Left lung (tissue), 10 donors: ENCODE data around the gene PHLDB2. TPM values are rescaled to one million over a fixed set of nuclear protein-coding genes. Genes with fewer than 3 reads are reported as not detected.

Experiments used
- ATAC-seq: fragments of 200-7000 bp; cut with Tn5 transposase; one replicate; pipeline ENCODE4 v1.9.1; 2020; ENCODE audit warnings: moderate library complexity
- DNase-seq, 4 donors: peaks; one replicate each; pipeline ENCODE4 v3.0.0-alpha.2; 2013 to 2020
- H3K27ac ChIP-seq, 2 donors: fragments of 200-600 bp; sonication (generic) in 1 of 2; one replicate each; pipeline versions ENCODE4 v1.5.0 to v1.8.0; 2020 to 2021
- H3K27me3 ChIP-seq, 2 donors: fragments of 200-600 bp; sonication (generic) in 1 of 2; one replicate each; pipeline versions ENCODE4 v1.5.0 to v1.8.0; 2020 to 2021
- H3K36me3 ChIP-seq, 2 donors: fragments of 200-600 bp; sonication (generic) in 1 of 2; one replicate each; pipeline versions ENCODE4 v1.5.0 to v1.8.0; 2020 to 2021
- H3K4me1 ChIP-seq, 2 donors: fragments of 200-600 bp; one replicate each; pipeline ENCODE4 v1.8.0; 2021
- H3K4me3 ChIP-seq, 2 donors: fragments of 200-600 bp; sonication (generic) in 1 of 2; one replicate each; pipeline versions ENCODE4 v1.5.0 to v1.8.0; 2020 to 2021; ENCODE audit warnings: mild to moderate bottlenecking in 1 of 2
- H3K9me3 ChIP-seq, 2 donors: fragments of 200-600 bp; sonication (generic) in 1 of 2; one replicate each; pipeline versions ENCODE4 v1.5.0 to v1.8.0; 2020 to 2021
- intact Hi-C, 2 donors: fragments of 100-400 bp; cut with DNase I; formaldehyde crosslinking; loops; one replicate each; pipeline versions ENCODE4 v1.11.2 to v1.14.2; 2022
- polyA plus RNA-seq, 6 donors: library from polyadenylated mRNA; unstranded; fragments of 120-200 nt; gene quantifications; one replicate each; pipeline ENCODE4 v1.2.1, GENCODE V29; 2013; ENCODE audit not compliant: insufficient read length in 6 of 6
- total RNA-seq, 2 donors: library from RNA; stranded (reverse); fragmentation: NEBNext Ultra II Directional; extraction: Animal tissue kit (Norgen Biotek cat#: 25700); gene quantifications; one replicate each; pipeline ENCODE4 v1.2.1, GENCODE V29; 2021
- TF ChIP-seq, protein P1 (sequence below), 2 donors: fragments of 200-600 bp; sonication (generic) in 1 of 2; IDR thresholded peaks; one replicate each; pipeline versions ENCODE4 v1.5.0 to v1.8.0; 2021; ENCODE audit warnings: antibody characterized with exemption in 2 of 2
- donor health status: DM: no; HTN: yes; CAD: no.
- donor health status: DM: no; HTN: no; CAD: no.

Gene PHLDB2
- total and polyA plus RNA-seq, 8 donors = 38.0 to 71.0 (median 51.7) TPM

DNA sequence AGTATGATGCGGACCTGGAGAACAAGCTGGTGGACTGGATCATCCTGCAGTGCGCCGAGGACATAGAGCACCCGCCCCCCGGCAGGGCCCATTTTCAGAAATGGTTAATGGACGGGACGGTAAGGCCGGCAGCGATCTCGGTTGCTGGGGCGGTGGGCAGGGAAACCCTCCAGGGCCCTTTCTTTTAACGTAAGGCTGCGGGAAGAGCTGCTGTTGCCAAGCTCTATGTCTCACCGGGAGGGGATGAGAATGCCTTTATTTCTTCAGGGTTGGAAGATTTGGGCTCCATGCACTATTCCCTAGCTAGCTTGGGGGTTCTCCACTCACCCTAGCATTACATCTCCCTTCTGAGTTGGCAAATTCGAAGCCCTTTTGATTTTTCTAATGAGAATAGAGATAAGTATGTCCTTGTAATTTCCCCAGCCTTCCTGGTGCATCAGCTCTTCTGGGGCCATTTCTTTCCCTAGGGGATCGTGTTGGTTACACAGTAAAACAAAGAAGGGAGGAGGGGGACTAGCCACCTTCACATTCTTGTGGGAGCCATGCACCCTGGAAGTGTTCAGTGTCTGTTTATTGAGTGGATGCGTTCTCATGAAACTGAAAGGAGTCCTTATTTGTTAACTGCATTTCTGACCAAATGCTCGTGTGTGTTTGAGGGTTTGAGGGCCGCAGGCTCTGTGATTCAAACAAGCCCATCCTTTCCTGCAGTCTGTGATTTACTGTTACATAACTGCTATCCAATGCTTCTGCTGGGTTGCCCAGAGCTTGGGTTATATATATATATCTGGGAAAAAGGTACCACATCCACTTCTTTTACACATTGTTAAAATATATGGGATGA lies 140.6 kb downstream of the PHLDB2 start:
- ATAC-seq = no peak
- no peaks in the 10 kb centered on the region for H3K36me3 ChIP-seq
- no peak for DNase-seq
- intact Hi-C loops = no loop called here
- H3K27ac ChIP-seq = no peak overlapping the region
- H3K27me3 ChIP-seq = peaks cover 5 to 33% of the 10 kb centered on the region in 2 donors
- peaks cover 0 to 12% of the 10 kb centered on the region in 2 donors for H3K4me1 ChIP-seq
- TF ChIP-seq, protein P1, sequence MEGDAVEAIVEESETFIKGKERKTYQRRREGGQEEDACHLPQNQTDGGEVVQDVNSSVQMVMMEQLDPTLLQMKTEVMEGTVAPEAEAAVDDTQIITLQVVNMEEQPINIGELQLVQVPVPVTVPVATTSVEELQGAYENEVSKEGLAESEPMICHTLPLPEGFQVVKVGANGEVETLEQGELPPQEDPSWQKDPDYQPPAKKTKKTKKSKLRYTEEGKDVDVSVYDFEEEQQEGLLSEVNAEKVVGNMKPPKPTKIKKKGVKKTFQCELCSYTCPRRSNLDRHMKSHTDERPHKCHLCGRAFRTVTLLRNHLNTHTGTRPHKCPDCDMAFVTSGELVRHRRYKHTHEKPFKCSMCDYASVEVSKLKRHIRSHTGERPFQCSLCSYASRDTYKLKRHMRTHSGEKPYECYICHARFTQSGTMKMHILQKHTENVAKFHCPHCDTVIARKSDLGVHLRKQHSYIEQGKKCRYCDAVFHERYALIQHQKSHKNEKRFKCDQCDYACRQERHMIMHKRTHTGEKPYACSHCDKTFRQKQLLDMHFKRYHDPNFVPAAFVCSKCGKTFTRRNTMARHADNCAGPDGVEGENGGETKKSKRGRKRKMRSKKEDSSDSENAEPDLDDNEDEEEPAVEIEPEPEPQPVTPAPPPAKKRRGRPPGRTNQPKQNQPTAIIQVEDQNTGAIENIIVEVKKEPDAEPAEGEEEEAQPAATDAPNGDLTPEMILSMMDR (IDR thresholded peaks at IDR 0.05) = no peak
- H3K4me3 ChIP-seq = peak overlapping the region in 1 of 2 donors; percentile 22
- no peaks in the 10 kb centered on the region for H3K9me3 ChIP-seq

DNA sequence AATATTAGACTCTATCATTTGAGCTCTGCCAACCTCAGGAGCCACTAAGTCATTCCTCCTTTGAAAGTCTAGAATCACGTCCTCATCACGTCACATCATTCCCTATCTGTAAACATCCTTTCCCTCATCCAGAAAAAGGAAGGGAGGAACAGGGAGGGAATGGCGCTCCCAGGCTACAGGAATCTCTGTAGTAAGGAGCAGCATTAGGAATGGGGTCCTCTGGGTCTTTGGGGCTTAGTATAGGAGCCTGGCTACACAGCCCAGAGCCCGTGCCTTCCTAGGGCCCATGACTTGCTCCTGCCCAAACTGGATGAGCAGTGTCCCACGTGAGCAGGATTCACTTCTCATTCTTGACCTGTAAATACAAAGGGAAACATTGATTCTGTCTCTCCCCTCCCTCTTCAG lies 141.3 kb downstream of the PHLDB2 start:
- intact Hi-C loops = no loop called here
- peaks cover 5 to 33% of the 10 kb centered on the region in 2 donors for H3K27me3 ChIP-seq

GRCh38 chr3:112000966-112001365 lies 141.9 kb downstream of the PHLDB2 start:
- Histone ChIP-seq H3K4me1 (peaks cover 0 to 12% of the 10 kb centered on the region in 2 donors), H3K27ac (no peak overlapping the region), H3K27me3 (peaks cover 5 to 33% of the 10 kb centered on the region in 2 donors), H3K36me3 (no peaks in the 10 kb centered on the region), H3K9me3 (no peaks in the 10 kb centered on the region), H3K4me3 (no peak overlapping the region)
- TF ChIP-seq, protein P1 (IDR thresholded peaks at IDR 0.05) = no peak
- DNase-seq (no peak), ATAC-seq (no peak)
- intact Hi-C loops = no loop called here

More for the DNA sequence above, 141.3 kb downstream of the PHLDB2 start:
- no peaks in the 10 kb centered on the region for H3K9me3 ChIP-seq
- TF ChIP-seq, protein P1 (IDR thresholded peaks at IDR 0.05) = no peak
- peaks cover 0 to 12% of the 10 kb centered on the region in 2 donors for H3K4me1 ChIP-seq
- ATAC-seq = no peak
- H3K36me3 ChIP-seq = no peaks in the 10 kb centered on the region
- DNase-seq = no peak
- no peak overlapping the region for H3K4me3 ChIP-seq
- no peak overlapping the region for H3K27ac ChIP-seq

DNA sequence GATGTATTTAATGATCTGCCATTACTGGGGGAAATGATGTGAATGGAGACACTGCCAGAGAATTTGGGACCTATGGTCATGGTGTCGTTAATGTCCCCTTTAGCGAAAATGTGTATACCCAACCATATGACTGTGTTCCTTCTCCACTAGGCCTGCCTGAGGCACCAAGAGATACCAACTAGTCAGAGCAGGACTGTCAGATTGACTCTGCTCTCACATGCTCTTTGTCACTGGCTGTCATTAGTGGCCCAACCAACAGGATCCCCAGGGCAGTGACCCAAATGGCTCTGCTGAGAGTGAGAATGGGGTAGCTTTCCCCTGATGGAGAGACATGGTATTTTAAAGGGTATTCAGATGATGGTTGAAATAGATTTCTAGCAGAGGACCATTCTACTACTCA lies 142.5 kb downstream of the PHLDB2 start:
- TF ChIP-seq, protein P1 (IDR thresholded peaks at IDR 0.05) = no peak
- intact Hi-C loops = no loop called here
- Histone ChIP-seq H3K27me3 (peaks cover 5 to 33% of the 10 kb centered on the region in 2 donors), H3K9me3 (no peaks in the 10 kb centered on the region), H3K4me3 (no peak overlapping the region), H3K36me3 (no peaks in the 10 kb centered on the region), H3K27ac (no peak overlapping the region), H3K4me1 (peaks cover 0 to 12% of the 10 kb centered on the region in 2 donors)
- ATAC-seq (no peak), DNase-seq (no peak)

DNA sequence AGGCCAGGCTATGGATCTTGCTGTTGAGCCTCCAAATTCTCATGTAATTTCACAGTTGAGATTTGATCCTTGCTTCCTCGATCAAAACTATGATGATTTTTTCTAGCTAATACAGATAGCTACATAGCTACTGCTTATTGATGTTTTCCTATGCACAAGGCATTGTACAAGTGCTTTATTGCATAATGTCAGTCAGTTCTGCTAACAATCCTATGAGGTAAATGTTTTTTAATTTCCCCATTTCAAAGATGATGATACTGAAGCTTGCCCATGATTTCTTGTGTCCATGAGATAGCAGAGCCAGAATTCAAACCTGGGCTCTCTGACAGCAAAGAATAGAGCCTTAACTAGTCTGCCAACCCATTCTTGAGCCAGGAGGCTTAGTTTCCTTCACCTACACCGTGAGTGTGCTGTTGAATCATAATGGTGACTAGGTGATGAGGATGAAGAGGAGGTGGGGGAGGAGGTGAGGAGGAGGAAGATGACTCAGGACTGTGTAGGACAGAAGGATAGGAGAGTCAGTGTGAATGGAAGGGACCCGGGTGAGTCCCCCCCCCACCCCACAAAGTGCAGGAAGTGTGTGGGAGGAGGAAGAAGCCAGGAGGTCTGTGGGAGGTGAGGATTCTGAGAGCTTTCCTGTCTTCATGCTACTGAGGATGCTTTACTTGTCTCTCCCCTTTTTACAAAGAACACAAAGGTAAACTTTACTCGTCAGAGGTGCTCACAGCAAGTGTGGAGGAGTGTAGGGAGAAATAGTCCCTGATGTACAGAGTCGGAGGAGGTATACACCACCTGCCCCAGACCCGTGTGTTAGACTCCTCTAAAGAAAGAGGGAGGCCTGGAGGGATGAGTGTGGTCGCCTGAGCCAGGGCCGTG lies 143.3 kb downstream of the PHLDB2 start:
- intact Hi-C loops = no loop called here
- no peak for DNase-seq

More for the DNA sequence above, 143.3 kb downstream of the PHLDB2 start:
- H3K4me3 ChIP-seq = no peak overlapping the region
- H3K27ac ChIP-seq = no peak overlapping the region
- H3K27me3 ChIP-seq = peaks cover 5 to 33% of the 10 kb centered on the region in 2 donors
- H3K36me3 ChIP-seq = no peaks in the 10 kb centered on the region
- no peak for ATAC-seq
- TF ChIP-seq, protein P1 (IDR thresholded peaks at IDR 0.05) = no peak
- H3K4me1 ChIP-seq = peaks cover 0 to 12% of the 10 kb centered on the region in 2 donors
- H3K9me3 ChIP-seq = no peaks in the 10 kb centered on the region
